ENCODE results near the gene PHAF1.

DNA sequence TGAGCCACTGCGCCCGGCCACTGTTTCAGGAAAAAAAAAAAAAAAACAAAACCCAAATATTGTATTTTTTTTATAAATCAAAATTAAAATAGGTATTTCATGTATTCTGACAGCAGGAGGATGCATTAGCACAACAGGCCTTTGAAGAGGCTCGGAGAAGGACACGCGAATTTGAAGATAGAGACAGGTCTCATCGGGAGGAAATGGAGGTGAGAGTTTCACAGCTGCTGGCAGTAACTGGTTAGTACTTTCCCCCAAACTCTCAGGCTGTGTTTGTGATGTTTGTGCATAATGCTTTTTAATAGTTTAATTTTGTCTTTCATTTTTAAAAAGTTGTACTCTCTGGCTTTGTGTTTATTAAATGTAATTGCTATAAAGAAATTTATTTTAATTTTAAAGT, 27.6 kb upstream of the PHAF1 start:
- TF ChIP-seq, protein P1, sequence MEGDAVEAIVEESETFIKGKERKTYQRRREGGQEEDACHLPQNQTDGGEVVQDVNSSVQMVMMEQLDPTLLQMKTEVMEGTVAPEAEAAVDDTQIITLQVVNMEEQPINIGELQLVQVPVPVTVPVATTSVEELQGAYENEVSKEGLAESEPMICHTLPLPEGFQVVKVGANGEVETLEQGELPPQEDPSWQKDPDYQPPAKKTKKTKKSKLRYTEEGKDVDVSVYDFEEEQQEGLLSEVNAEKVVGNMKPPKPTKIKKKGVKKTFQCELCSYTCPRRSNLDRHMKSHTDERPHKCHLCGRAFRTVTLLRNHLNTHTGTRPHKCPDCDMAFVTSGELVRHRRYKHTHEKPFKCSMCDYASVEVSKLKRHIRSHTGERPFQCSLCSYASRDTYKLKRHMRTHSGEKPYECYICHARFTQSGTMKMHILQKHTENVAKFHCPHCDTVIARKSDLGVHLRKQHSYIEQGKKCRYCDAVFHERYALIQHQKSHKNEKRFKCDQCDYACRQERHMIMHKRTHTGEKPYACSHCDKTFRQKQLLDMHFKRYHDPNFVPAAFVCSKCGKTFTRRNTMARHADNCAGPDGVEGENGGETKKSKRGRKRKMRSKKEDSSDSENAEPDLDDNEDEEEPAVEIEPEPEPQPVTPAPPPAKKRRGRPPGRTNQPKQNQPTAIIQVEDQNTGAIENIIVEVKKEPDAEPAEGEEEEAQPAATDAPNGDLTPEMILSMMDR (conservative IDR thresholded peaks at IDR 0.05 in 1 of 2, IDR thresholded peaks at IDR 0.05 in 1 of 2; ENCODE audit: low read depth in 1 of 2, low read length in 2 of 2): no peak
- no peak for TF ChIP-seq EZH2 (IDR thresholded peaks at IDR 0.05; ENCODE audit: low read length, missing control alignments)
